NCI-H146 (cell line): ENCODE results near the gene GFPT2.

ENCODE experiments used
- DNase-seq: peaks from one replicate; lab custom pipeline; 2025; lab: John Stamatoyannopoulos, UW

Gene GFPT2

GRCh38 chr5:180282281-180282680 lies 70.9 kb downstream of the GFPT2 start:
- no peak for DNase-seq

GRCh38 chr5:180281706-180282105 lies 71.4 kb downstream of the GFPT2 start:
- DNase-seq: peak; percentile 94

- DNase-seq: no peak
Observed at GRCh38 chr5:180274695-180275094, 78.4 kb downstream of the GFPT2 start.

- DNase-seq: no peak
Observed at GRCh38 chr5:180271221-180271620, 81.9 kb downstream of the GFPT2 start.

- no peak for DNase-seq
Observed at GRCh38 chr5:180259260-180259611, 93.9 kb downstream of the GFPT2 start.

GRCh38 chr5:180253036-180253824 lies 99.9 kb downstream of the GFPT2 start:
- no peak for DNase-seq

- DNase-seq: no peak
Observed at GRCh38 chr5:180251887-180252286, 101.2 kb downstream of the GFPT2 start.

GRCh38 chr5:180251141-180251540 lies 102.0 kb downstream of the GFPT2 start:
- DNase-seq: no peak
